Measurements from ENCODE around the gene POLR2E. TPM values are rescaled to one million over a fixed set of nuclear protein-coding genes. Genes with fewer than 3 reads are reported as not detected.

The POLR2E gene
- total RNA-seq, 1 donor from 2014 or later = 137 TPM

- DNase-seq (ENCODE audit: low spot score in 2 of 2, unreplicated experiment in 2 of 2) = no peak
- H3K27me3 Mint-ChIP-seq (ENCODE audit: low read depth) = peaks cover 43% of the 10 kb centered on the region
- peak overlapping the region; percentile 52 for H3K4me3 Mint-ChIP-seq
These were observed 24.0 kb downstream of the POLR2E start for GRCh38 chr19:1070931-1071791.

GRCh38 chr19:1070576-1070930 is 24.6 kb downstream of the POLR2E start:
- no peak for DNase-seq (ENCODE audit: low spot score in 2 of 2, unreplicated experiment in 2 of 2)
- no peak overlapping the region for H3K4me3 Mint-ChIP-seq
- no peaks in the 10 kb centered on the region for H3K9me3 Mint-ChIP-seq
- H3K36me3 Mint-ChIP-seq = no peaks in the 10 kb centered on the region
- peaks cover 12% of the 10 kb centered on the region for H3K4me1 Mint-ChIP-seq
- peaks cover 46% of the 10 kb centered on the region for H3K27me3 Mint-ChIP-seq (ENCODE audit: low read depth)
- no peak for TF ChIP-seq CTCF (IDR thresholded peaks at IDR 0.05; ENCODE audit: unreplicated experiment)
- no peak overlapping the region for H3K27ac Mint-ChIP-seq

More at GRCh38 chr19:1070931-1071791, 24.0 kb downstream of the POLR2E start:
- no peak for TF ChIP-seq CTCF (IDR thresholded peaks at IDR 0.05; ENCODE audit: unreplicated experiment)
- Mint-ChIP-seq H3K36me3 (no peaks in the 10 kb centered on the region), H3K4me1 (peaks cover 6% of the 10 kb centered on the region), H3K9me3 (no peaks in the 10 kb centered on the region), H3K27ac (peak overlapping the region; percentile 43)

GRCh38 chr19:1069009-1069779 is 26.0 kb downstream of the POLR2E start:
- peaks cover 18% of the 10 kb centered on the region for H3K4me1 Mint-ChIP-seq
- peaks cover 52% of the 10 kb centered on the region for H3K27me3 Mint-ChIP-seq (ENCODE audit: low read depth)
- H3K27ac Mint-ChIP-seq = no peak overlapping the region
- no peak for TF ChIP-seq CTCF (IDR thresholded peaks at IDR 0.05; ENCODE audit: unreplicated experiment)
- H3K36me3 Mint-ChIP-seq = no peaks in the 10 kb centered on the region
- peak overlapping the region; percentile 40 for H3K4me3 Mint-ChIP-seq
- DNase-seq (ENCODE audit: low spot score in 2 of 2, unreplicated experiment in 2 of 2) = no peak
- no peaks in the 10 kb centered on the region for H3K9me3 Mint-ChIP-seq

GRCh38 chr19:1068009-1069001 is 26.9 kb downstream of the POLR2E start:
- Mint-ChIP-seq H3K27ac (no peak overlapping the region), H3K4me3 (peak overlapping the region; percentile 40), H3K4me1 (peaks cover 18% of the 10 kb centered on the region), H3K9me3 (no peaks in the 10 kb centered on the region), H3K27me3 (ENCODE audit: low read depth) (peaks cover 52% of the 10 kb centered on the region), H3K36me3 (no peaks in the 10 kb centered on the region)
- DNase-seq (ENCODE audit: low spot score in 2 of 2, unreplicated experiment in 2 of 2) = no peak
- TF ChIP-seq CTCF (IDR thresholded peaks at IDR 0.05; ENCODE audit: unreplicated experiment) = no peak

GRCh38 chr19:1067341-1067957 is 27.7 kb downstream of the POLR2E start:
- peaks cover 48% of the 10 kb centered on the region for H3K27me3 Mint-ChIP-seq (ENCODE audit: low read depth)
- H3K4me1 Mint-ChIP-seq = peaks cover 18% of the 10 kb centered on the region
- H3K4me3 Mint-ChIP-seq = peak overlapping the region; percentile 36
- no peak overlapping the region for H3K27ac Mint-ChIP-seq
- TF ChIP-seq CTCF (IDR thresholded peaks at IDR 0.05; ENCODE audit: unreplicated experiment) = no peak
- no peaks in the 10 kb centered on the region for H3K36me3 Mint-ChIP-seq
- DNase-seq (ENCODE audit: low spot score in 2 of 2, unreplicated experiment in 2 of 2) = no peak
- no peaks in the 10 kb centered on the region for H3K9me3 Mint-ChIP-seq

Measured in mesothelial cell of epicardium (in vitro differentiated cells).